ENCODE results near the gene KCNE1.

KCNE1 gene

GRCh38 chr21:34534522-34534921, 22.5 kb upstream of the KCNE1 start:
- DNase-seq = no peak

- no peak for DNase-seq
These were observed 21.9 kb upstream of the KCNE1 start for GRCh38 chr21:34533938-34534337.

- no peak for DNase-seq
These were observed 19.4 kb upstream of the KCNE1 start for GRCh38 chr21:34531399-34531798.

- no peak for DNase-seq
These were observed 18.3 kb upstream of the KCNE1 start for GRCh38 chr21:34530261-34530660.

GRCh38 chr21:34528131-34528561, 16.1 kb upstream of the KCNE1 start:
- no peak for DNase-seq

- peak; percentile 86 for DNase-seq
These were observed 14.7 kb upstream of the KCNE1 start for GRCh38 chr21:34526618-34527290.

GRCh38 chr21:34526241-34526617, 14.2 kb upstream of the KCNE1 start:
- no peak for DNase-seq

GRCh38 chr21:34524646-34525601, 12.9 kb upstream of the KCNE1 start:
- DNase-seq = no peak

- DNase-seq = no peak
These were observed 11.1 kb upstream of the KCNE1 start for GRCh38 chr21:34523019-34523555.

- no peak for DNase-seq
These were observed 10.3 kb upstream of the KCNE1 start for GRCh38 chr21:34522284-34522683.

- DNase-seq = no peak
These were observed 9.6 kb upstream of the KCNE1 start for GRCh38 chr21:34521561-34521960.

- no peak for DNase-seq
These were observed 8.9 kb upstream of the KCNE1 start for GRCh38 chr21:34520764-34521508.

- no peak for DNase-seq
These were observed 8.3 kb upstream of the KCNE1 start for GRCh38 chr21:34520281-34520680.

GRCh38 chr21:34519694-34520093, 7.7 kb upstream of the KCNE1 start:
- DNase-seq = no peak

- DNase-seq = no peak
These were observed 7.0 kb upstream of the KCNE1 start for GRCh38 chr21:34519016-34519415.

- no peak for DNase-seq
These were observed 6.3 kb upstream of the KCNE1 start for GRCh38 chr21:34518301-34518700.

- DNase-seq = no peak
These were observed 5.7 kb upstream of the KCNE1 start for GRCh38 chr21:34517491-34518245.

- no peak for DNase-seq
These were observed 5.0 kb upstream of the KCNE1 start for GRCh38 chr21:34517039-34517438.

- no peak for DNase-seq
These were observed 2.6 kb upstream of the KCNE1 start for GRCh38 chr21:34514576-34515115.

- no peak for DNase-seq
These were observed 1.2 kb upstream of the KCNE1 start for GRCh38 chr21:34513129-34513675.

GRCh38 chr21:34511181-34511580, 829 bp downstream of the KCNE1 start:
- no peak for DNase-seq

Measured in GOT3 (cell line).